ENCODE results near the gene NUDT2. TPM values are rescaled to one million over a fixed set of nuclear protein-coding genes. Genes with fewer than 3 reads are reported as not detected.

The NUDT2 gene
- total and polyA plus RNA-seq, 7 experiments from 2014 or later = 7.5 to 63.3 (median 23.2) TPM

- H3K4me3 Mint-ChIP-seq = no peak overlapping the region
- peaks cover 0 to 11% (median 0%) of the 10 kb centered on the region in 5 donors for H3K27me3 Mint-ChIP-seq
- no peaks in the 10 kb centered on the region for H3K9me3 ChIP-seq (ENCODE audit: control insufficient read depth in 2 of 3, low read length in 3 of 3)
- peaks cover 11 to 26% (median 22%) of the 10 kb centered on the region in 7 donors for H3K4me1 Mint-ChIP-seq
- H3K4me3 ChIP-seq (ENCODE audit: low read length) = no peak overlapping the region
- ATAC-seq (no peak), DNase-seq (no peak)
- peaks cover 11 to 15% of the 10 kb centered on the region in 2 donors for H3K4me1 ChIP-seq (ENCODE audit: control insufficient read depth in 2 of 2, insufficient read depth in 2 of 2, low read length in 2 of 2)
- intact Hi-C loops (cut with micrococcal nuclease) = no loop called here
- ChIA-PET CTCF (interaction anchor here (0.5 to 0.7 kb wide), 3 partner anchors 52 to 502 kb away, joined by 3 read pairs; no protein-coding TSS in a partner anchor), POLR2A (no interaction called here)
- H3K27ac Mint-ChIP-seq = peak overlapping the region in 1 of 9 donors; percentile 20
- peaks cover 0 to 2% (median 0%) of the 10 kb centered on the region in 11 donors for H3K9me3 Mint-ChIP-seq
- H3K36me3 Mint-ChIP-seq = peaks cover 0 to 4% (median 3%) of the 10 kb centered on the region in 5 donors
- H3K27ac ChIP-seq (ENCODE audit: low read depth, low read length) = no peak overlapping the region
- no peaks in the 10 kb centered on the region for H3K27me3 ChIP-seq (ENCODE audit: control insufficient read depth in 2 of 2, insufficient read depth in 2 of 2, low read length in 2 of 2)
- H3K36me3 ChIP-seq (ENCODE audit: control insufficient read depth in 2 of 3, insufficient read depth in 3 of 3, low read length in 3 of 3) = no peaks in the 10 kb centered on the region
These were observed 55.2 kb downstream of the NUDT2 start for GRCh38 chr9:34384368-34385165.

GRCh38 chr9:34385561-34386230 is 56.3 kb downstream of the NUDT2 start:
- Histone ChIP-seq H3K4me1 (ENCODE audit: control insufficient read depth in 2 of 2, insufficient read depth in 2 of 2, low read length in 2 of 2) (peaks cover 0 to 6% of the 10 kb centered on the region in 2 donors), H3K9me3 (ENCODE audit: control insufficient read depth in 2 of 3, low read length in 3 of 3) (no peaks in the 10 kb centered on the region), H3K27ac (ENCODE audit: low read depth, low read length) (no peak overlapping the region), H3K4me3 (ENCODE audit: low read length) (no peak overlapping the region), H3K27me3 (ENCODE audit: control insufficient read depth in 2 of 2, insufficient read depth in 2 of 2, low read length in 2 of 2) (no peaks in the 10 kb centered on the region), H3K36me3 (ENCODE audit: control insufficient read depth in 2 of 3, insufficient read depth in 3 of 3, low read length in 3 of 3) (no peaks in the 10 kb centered on the region)
- no peak overlapping the region for H3K27ac Mint-ChIP-seq
- peaks cover 0 to 4% (median 3%) of the 10 kb centered on the region in 5 donors for H3K36me3 Mint-ChIP-seq
- H3K9me3 Mint-ChIP-seq = peaks cover 0 to 2% (median 0%) of the 10 kb centered on the region in 11 donors
- POLR2A ChIA-PET = no interaction called here
- no peak overlapping the region for H3K4me3 Mint-ChIP-seq
- no peak for DNase-seq
- intact Hi-C loops (cut with micrococcal nuclease) = no loop called here
- no peak for ATAC-seq
- peaks cover 9 to 17% (median 11%) of the 10 kb centered on the region in 7 donors for H3K4me1 Mint-ChIP-seq
- peaks cover 0 to 13% (median 0%) of the 10 kb centered on the region in 5 donors for H3K27me3 Mint-ChIP-seq
- CTCF ChIA-PET = no interaction called here

- intact Hi-C loops (cut with micrococcal nuclease) = no loop called here
- Mint-ChIP-seq H3K27me3 (peaks cover 0 to 16% (median 6%) of the 10 kb centered on the region in 5 donors), H3K27ac (no peak overlapping the region), H3K9me3 (peaks cover 0 to 2% (median 0%) of the 10 kb centered on the region in 11 donors), H3K36me3 (peaks cover 0 to 4% (median 3%) of the 10 kb centered on the region in 5 donors), H3K4me3 (no peak overlapping the region), H3K4me1 (peaks cover 2 to 8% (median 3%) of the 10 kb centered on the region in 7 donors)
- H3K27ac ChIP-seq (ENCODE audit: low read depth, low read length) = no peak overlapping the region
- no peaks in the 10 kb centered on the region for H3K9me3 ChIP-seq (ENCODE audit: control insufficient read depth in 2 of 3, low read length in 3 of 3)
- no peaks in the 10 kb centered on the region for H3K36me3 ChIP-seq (ENCODE audit: control insufficient read depth in 2 of 3, insufficient read depth in 3 of 3, low read length in 3 of 3)
- ATAC-seq (no peak), DNase-seq (peak in 1 of 9 donors; percentile 15)
- ChIA-PET POLR2A (interaction anchor here (0.6 kb wide), 1 partner anchor 217 kb away, joined by 3 read pairs; no protein-coding TSS in a partner anchor), CTCF (no interaction called here)
- no peaks in the 10 kb centered on the region for H3K4me1 ChIP-seq (ENCODE audit: control insufficient read depth in 2 of 2, insufficient read depth in 2 of 2, low read length in 2 of 2)
- H3K4me3 ChIP-seq (ENCODE audit: low read length) = no peak overlapping the region
- no peaks in the 10 kb centered on the region for H3K27me3 ChIP-seq (ENCODE audit: control insufficient read depth in 2 of 2, insufficient read depth in 2 of 2, low read length in 2 of 2)
These were observed 57.3 kb downstream of the NUDT2 start for GRCh38 chr9:34386656-34387055.

GRCh38 chr9:34387239-34387638 is 57.9 kb downstream of the NUDT2 start:
- peaks cover 0 to 2% (median 0%) of the 10 kb centered on the region in 11 donors for H3K9me3 Mint-ChIP-seq
- ChIA-PET CTCF (no interaction called here), POLR2A (no interaction called here)
- Histone ChIP-seq H3K4me1 (ENCODE audit: control insufficient read depth in 2 of 2, insufficient read depth in 2 of 2, low read length in 2 of 2) (no peaks in the 10 kb centered on the region), H3K27ac (ENCODE audit: low read depth, low read length) (no peak overlapping the region), H3K36me3 (ENCODE audit: control insufficient read depth in 2 of 3, insufficient read depth in 3 of 3, low read length in 3 of 3) (no peaks in the 10 kb centered on the region), H3K9me3 (ENCODE audit: control insufficient read depth in 2 of 3, low read length in 3 of 3) (no peaks in the 10 kb centered on the region), H3K27me3 (ENCODE audit: control insufficient read depth in 2 of 2, insufficient read depth in 2 of 2, low read length in 2 of 2) (no peaks in the 10 kb centered on the region), H3K4me3 (ENCODE audit: low read length) (no peak overlapping the region)
- peaks cover 0 to 4% (median 3%) of the 10 kb centered on the region in 5 donors for H3K36me3 Mint-ChIP-seq
- no peak overlapping the region for H3K4me3 Mint-ChIP-seq
- intact Hi-C loops (cut with micrococcal nuclease) = no loop called here
- DNase-seq (peak in 1 of 9 donors; percentile 8), ATAC-seq (no peak)
- H3K4me1 Mint-ChIP-seq = peaks cover 0 to 5% (median 0%) of the 10 kb centered on the region in 7 donors
- H3K27me3 Mint-ChIP-seq = peaks cover 0 to 20% (median 6%) of the 10 kb centered on the region in 5 donors
- no peak overlapping the region for H3K27ac Mint-ChIP-seq

- Mint-ChIP-seq H3K9me3 (no peaks in the 10 kb centered on the region), H3K36me3 (peaks cover 0 to 4% (median 3%) of the 10 kb centered on the region in 5 donors), H3K27me3 (peaks cover 0 to 23% (median 6%) of the 10 kb centered on the region in 5 donors), H3K4me3 (no peak overlapping the region), H3K4me1 (no peaks in the 10 kb centered on the region), H3K27ac (no peak overlapping the region)
- H3K4me1 ChIP-seq (ENCODE audit: control insufficient read depth in 2 of 2, insufficient read depth in 2 of 2, low read length in 2 of 2) = no peaks in the 10 kb centered on the region
- H3K36me3 ChIP-seq (ENCODE audit: control insufficient read depth in 2 of 3, insufficient read depth in 3 of 3, low read length in 3 of 3) = no peaks in the 10 kb centered on the region
- H3K9me3 ChIP-seq (ENCODE audit: control insufficient read depth in 2 of 3, low read length in 3 of 3) = no peaks in the 10 kb centered on the region
- DNase-seq (no peak), ATAC-seq (no peak)
- no peaks in the 10 kb centered on the region for H3K27me3 ChIP-seq (ENCODE audit: control insufficient read depth in 2 of 2, insufficient read depth in 2 of 2, low read length in 2 of 2)
- no peak overlapping the region for H3K4me3 ChIP-seq (ENCODE audit: low read length)
- ChIA-PET POLR2A (no interaction called here), CTCF (no interaction called here)
- no peak overlapping the region for H3K27ac ChIP-seq (ENCODE audit: low read depth, low read length)
- intact Hi-C loops (cut with micrococcal nuclease) = no loop called here
These were observed 63.1 kb downstream of the NUDT2 start for GRCh38 chr9:34392511-34392910.
